ENCODE data around the gene IRF2BP1.

The IRF2BP1 gene

DNA sequence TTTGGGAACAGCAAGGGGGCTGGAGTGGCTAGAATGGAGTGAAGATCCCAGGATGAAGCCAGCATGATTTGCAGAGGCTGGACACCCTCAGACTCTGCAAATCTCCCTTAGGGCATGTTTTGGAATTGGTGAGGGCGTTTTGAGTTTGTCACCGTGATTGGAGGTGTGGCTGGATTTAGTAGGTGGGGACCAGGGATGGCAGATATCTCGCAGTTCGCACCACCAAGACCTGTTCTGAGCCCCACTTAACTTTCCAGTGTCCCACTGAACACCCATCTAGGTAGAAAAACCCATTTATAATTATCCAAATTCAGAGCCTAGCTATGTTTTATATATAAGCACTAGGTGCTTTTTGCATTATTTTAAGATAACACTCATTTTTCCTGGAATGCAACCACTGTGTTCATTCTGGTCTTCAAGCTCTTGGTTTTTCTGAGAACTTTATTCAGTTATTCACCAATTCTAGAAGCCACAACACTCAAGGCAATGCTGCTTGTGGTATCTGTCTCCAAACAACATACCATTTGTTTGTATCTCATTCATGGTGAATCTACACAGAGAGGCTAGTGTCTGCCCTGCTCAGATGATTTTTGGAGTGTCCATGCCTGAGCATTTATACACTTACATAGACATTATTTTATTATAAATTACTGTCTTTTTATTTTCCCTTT is 31.6 kb upstream of the IRF2BP1 start:
- peaks cover 4% of the 10 kb centered on the region for H3K27me3 ChIP-seq (ENCODE audit: control insufficient read depth, insufficient read depth, low read length)
- no peak overlapping the region for H3K4me3 ChIP-seq (ENCODE audit: low read length)
- H3K4me1 ChIP-seq (ENCODE audit: control insufficient read depth, insufficient read depth, low read length): no peaks in the 10 kb centered on the region
- H3K9ac ChIP-seq (ENCODE audit: low read length): no peak overlapping the region
- no peak overlapping the region for H3K27ac ChIP-seq (ENCODE audit: low read depth, low read length)
- no peaks in the 10 kb centered on the region for H3K36me3 ChIP-seq (ENCODE audit: control insufficient read depth, insufficient read depth, low read length)

DNA sequence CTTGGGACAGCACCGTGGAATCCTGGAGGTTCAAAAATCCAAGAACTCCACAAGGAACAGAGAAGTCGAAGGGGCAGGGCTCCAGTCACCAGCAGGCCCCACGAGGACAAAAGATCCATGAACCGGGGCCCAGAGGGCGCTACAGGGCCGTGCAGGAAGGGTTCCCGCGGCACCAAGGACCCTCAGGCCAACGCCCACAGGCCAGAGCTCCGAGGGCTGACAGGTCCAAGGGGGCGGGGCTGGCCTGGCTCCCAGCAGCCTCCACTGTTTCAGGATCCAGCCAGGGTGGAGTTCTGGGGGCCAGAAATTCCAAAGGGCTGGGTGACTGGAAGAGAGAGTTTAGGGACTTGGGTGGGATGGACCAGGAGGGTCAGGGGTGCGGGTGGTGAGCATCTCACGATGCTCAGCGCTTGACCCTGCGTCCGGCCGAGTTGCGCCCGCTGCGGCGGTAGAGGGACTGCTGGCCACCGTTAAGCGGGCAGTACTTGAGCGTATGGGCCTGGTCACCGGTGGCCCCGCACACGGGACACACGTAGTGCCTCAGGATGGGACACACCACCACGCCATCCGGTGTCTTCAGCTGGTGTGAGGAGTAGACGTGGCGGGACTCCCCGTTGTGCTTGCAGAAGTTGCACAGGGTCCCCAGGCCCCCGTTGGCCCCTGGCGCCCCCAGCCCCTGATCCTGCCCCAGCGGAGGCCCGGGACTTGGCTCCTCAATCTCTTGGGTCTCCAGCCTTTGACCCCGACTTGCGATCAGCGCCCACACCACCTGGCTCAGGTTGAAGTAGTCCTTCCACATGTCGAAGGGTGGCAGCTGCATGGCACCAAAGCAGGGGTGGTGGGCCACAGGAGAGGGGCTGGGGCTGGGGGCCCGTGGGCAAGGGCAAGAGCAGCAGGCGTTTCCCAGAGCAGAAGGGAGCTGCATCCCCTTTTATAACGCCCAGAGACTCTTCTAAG is 28.2 kb upstream of the IRF2BP1 start, which contains the start of gene NANOS2:
Gene NANOS2 (minus strand): TSS at position 905 of the 957 bp plus-strand sequence. CDS start 85 bp downstream, at position 820.
- Histone ChIP-seq H3K36me3 (ENCODE audit: control insufficient read depth, insufficient read depth, low read length) (no peaks in the 10 kb centered on the region), H3K4me3 (ENCODE audit: low read length) (no peak within 1 kb of the TSS), H3K27me3 (ENCODE audit: control insufficient read depth, insufficient read depth, low read length) (no peaks in the 10 kb centered on the region), H3K27ac (ENCODE audit: low read depth, low read length) (no peak within 1 kb of the TSS), H3K4me1 (ENCODE audit: control insufficient read depth, insufficient read depth, low read length) (no peaks in the 10 kb centered on the region), H3K9ac (ENCODE audit: low read length) (no peak within 1 kb of the TSS)

DNA sequence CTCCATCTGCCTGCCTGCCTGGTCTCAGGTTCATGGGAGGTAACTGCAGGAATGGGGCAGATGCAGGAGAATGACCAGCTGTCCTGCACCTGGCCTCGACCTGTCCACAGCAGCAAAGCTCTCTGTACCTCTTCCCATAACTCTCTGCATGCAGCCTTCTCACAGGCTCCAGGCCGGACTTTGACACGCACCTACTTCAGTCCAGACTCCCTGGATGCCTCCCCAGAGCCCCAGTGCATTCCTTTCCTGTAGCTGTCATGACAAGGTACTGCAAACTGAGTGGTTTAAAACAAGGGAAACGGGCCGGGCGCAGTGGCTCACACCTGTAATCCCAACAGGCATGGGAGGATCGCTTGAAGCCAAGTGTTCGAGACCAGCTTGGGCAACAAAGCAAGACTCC is 25.4 kb upstream of the IRF2BP1 start:
- no peak overlapping the region for H3K27ac ChIP-seq (ENCODE audit: low read depth, low read length)
- H3K4me3 ChIP-seq (ENCODE audit: low read length): no peak overlapping the region
- no peaks in the 10 kb centered on the region for H3K36me3 ChIP-seq (ENCODE audit: control insufficient read depth, insufficient read depth, low read length)
- no peak overlapping the region for H3K9ac ChIP-seq (ENCODE audit: low read length)
- H3K4me1 ChIP-seq (ENCODE audit: control insufficient read depth, insufficient read depth, low read length): no peaks in the 10 kb centered on the region
- no peaks in the 10 kb centered on the region for H3K27me3 ChIP-seq (ENCODE audit: control insufficient read depth, insufficient read depth, low read length)

DNA sequence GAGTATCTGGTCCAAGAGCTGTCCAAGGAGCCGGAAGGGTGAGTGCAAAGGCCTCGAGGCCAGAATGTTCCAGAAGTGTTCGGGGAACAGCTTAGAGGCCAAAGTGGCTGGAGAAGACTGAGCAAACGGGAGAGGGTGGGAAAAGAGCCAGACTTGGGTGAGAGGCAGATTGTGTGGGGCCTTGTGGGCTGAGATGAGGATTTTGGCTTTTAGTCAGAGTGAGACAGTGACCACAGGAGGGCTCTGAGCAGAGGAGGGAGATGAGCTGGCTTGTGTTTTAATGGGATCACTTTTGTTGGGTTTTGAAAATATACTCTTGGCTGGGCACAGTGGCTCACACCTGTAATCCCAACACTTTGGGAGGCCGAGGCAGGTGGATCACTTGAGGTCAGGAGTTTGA is 23.0 kb upstream of the IRF2BP1 start:
- H3K4me3 ChIP-seq (ENCODE audit: low read length): no peak overlapping the region
- no peaks in the 10 kb centered on the region for H3K36me3 ChIP-seq (ENCODE audit: control insufficient read depth, insufficient read depth, low read length)
- no peaks in the 10 kb centered on the region for H3K4me1 ChIP-seq (ENCODE audit: control insufficient read depth, insufficient read depth, low read length)
- no peak overlapping the region for H3K9ac ChIP-seq (ENCODE audit: low read length)
- H3K27ac ChIP-seq (ENCODE audit: low read depth, low read length): no peak overlapping the region
- H3K27me3 ChIP-seq (ENCODE audit: control insufficient read depth, insufficient read depth, low read length): no peaks in the 10 kb centered on the region

DNA sequence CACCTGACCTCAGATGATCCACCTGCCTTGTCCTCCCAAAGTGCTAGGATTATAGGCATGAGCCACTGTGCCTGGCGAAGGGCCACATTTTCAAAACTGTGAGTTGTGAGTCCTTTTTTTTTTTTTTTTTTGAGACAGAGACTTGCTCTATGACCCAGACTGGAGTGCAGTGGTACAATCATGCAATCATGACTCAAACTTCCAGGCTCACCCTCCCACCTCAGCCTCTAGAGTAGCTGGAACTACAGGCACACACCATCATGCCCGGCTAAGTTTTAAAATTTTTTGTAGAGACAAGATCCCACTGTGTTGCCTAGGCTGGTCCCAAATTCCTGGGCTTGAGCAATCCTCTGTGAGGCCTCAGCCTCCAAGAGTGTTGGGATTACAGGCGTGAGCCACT is 20.3 kb upstream of the IRF2BP1 start:
- Histone ChIP-seq H3K9ac (ENCODE audit: low read length) (no peak overlapping the region), H3K4me1 (ENCODE audit: control insufficient read depth, insufficient read depth, low read length) (peaks cover 4% of the 10 kb centered on the region), H3K36me3 (ENCODE audit: control insufficient read depth, insufficient read depth, low read length) (no peaks in the 10 kb centered on the region), H3K27me3 (ENCODE audit: control insufficient read depth, insufficient read depth, low read length) (no peaks in the 10 kb centered on the region), H3K4me3 (ENCODE audit: low read length) (no peak overlapping the region), H3K27ac (ENCODE audit: low read depth, low read length) (no peak overlapping the region)

DNA sequence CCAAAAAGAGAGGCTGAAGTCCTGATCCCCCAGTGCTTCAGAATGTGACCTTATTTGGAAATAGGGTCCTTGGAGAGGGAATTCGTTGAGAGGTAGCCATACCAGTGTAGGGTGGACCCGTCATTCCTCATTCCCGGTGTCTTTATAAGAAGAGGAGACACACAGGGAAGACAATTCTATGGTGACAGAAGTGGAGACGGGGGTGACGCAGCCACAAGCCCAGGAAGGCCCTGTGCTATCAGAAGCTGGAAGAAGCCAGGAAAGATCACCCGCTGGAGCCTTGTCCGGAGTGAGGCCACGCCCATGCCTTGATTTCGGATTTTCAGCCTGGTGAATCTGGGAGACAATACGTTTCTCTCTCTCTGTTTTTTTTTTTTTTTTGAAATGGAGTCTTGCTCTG is 19.1 kb upstream of the IRF2BP1 start:
- H3K27ac ChIP-seq (ENCODE audit: low read depth, low read length): no peak overlapping the region
- H3K4me3 ChIP-seq (ENCODE audit: low read length): no peak overlapping the region
- H3K36me3 ChIP-seq (ENCODE audit: control insufficient read depth, insufficient read depth, low read length): no peaks in the 10 kb centered on the region
- H3K4me1 ChIP-seq (ENCODE audit: control insufficient read depth, insufficient read depth, low read length): peaks cover 9% of the 10 kb centered on the region
- H3K9ac ChIP-seq (ENCODE audit: low read length): no peak overlapping the region
- no peaks in the 10 kb centered on the region for H3K27me3 ChIP-seq (ENCODE audit: control insufficient read depth, insufficient read depth, low read length)

DNA sequence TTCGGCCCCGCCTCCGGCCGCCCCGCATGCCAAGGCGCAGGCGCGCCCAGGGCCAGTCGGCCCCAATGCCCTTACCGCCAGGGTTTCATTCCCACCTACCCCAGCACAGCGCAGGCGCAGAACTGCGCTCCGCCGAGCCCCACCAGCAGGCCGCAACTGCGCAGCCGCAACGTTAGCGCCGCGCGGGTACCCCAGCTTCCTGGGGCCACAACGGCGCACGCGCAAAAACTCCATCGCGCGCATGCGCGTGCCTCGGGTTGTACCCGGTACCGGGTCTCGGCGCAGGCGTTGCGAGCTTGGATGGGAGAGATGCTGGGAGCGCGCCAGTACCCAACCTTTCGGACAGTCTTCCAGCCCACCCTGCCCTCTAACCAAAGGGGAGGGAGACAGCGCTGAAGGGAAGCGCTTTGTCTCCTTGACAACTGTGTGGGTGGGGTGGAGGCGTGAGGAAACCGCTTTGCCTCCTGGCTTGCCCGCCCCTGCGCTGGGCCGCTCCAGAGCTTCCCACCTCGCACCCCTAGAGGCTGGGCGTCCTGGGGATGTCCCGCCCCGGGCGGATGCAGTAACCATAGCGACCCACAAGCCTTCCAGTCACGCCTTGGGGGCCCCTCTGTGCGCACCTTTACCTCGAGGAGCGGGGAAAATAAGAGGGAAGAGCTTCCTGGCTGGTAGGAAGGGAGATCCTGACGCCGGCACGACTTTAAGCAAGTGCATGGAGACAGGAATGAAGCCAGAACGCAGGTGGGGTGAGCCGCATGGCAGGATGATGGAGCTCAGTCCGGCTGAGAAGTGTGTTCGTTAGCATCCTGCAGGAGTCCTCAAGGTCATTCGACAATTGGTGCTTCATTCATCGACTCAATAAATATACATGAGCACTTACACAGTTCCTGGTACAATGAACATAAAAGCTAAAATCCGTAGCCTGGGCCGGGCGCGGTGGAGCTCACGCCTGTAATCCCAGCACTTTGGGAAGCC is 17.0 kb upstream of the IRF2BP1 start:
- Histone ChIP-seq H3K4me1 (ENCODE audit: control insufficient read depth, insufficient read depth, low read length) (peaks cover 9% of the 10 kb centered on the region), H3K9ac (ENCODE audit: low read length) (peak overlapping the region; percentile 45), H3K27ac (ENCODE audit: low read depth, low read length) (peak overlapping the region; percentile 77), H3K4me3 (ENCODE audit: low read length) (peak overlapping the region; percentile 93), H3K36me3 (ENCODE audit: control insufficient read depth, insufficient read depth, low read length) (peaks cover 6% of the 10 kb centered on the region), H3K27me3 (ENCODE audit: control insufficient read depth, insufficient read depth, low read length) (no peaks in the 10 kb centered on the region)

DNA sequence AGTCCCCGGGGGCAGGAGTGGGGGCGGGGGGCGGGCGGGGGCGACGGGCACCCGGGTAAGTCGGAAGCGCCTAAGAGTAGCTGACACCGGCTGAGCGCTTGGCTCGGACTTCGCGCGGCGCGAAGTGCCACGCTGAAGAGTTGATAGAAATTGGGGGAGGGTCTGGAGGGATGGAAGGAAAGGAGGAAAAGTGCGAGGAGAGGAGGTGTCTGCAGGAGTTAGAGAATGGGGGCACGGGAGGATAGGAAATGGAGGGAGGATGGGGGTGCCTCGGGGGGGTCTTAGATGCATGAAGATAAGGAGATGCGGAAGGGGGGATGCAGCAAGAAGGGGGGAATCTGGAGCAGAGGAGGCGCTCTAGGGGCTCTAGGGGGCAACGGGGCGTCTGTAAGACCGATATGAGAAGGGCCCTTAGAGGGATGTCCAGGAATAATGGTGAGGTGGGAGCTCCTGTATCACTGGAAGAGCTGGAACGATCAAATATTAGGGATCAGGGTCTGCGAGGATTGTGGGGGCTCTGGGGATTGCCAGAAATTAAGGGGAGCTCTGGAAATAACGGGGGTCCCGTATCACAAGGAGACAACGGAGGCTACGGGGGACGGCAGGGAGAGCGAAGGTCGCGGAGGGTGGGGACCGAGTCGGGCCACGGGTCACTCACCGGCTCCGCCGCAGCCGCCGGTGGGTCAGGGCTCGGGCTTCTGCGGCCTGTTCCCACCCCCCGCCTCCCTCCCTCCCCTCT is 16.1 kb upstream of the IRF2BP1 start, which contains the start of gene MYPOP:
Gene MYPOP (minus strand): TSS at position 702 of the 739 bp plus-strand sequence. CDS start 840 bp downstream, outside the sequence.
- Histone ChIP-seq H3K4me3 (ENCODE audit: low read length) (peak within 1 kb of the TSS; percentile 93), H3K9ac (ENCODE audit: low read length) (peak within 1 kb of the TSS; percentile 90), H3K27me3 (ENCODE audit: control insufficient read depth, insufficient read depth, low read length) (no peaks in the 10 kb centered on the region), H3K36me3 (ENCODE audit: control insufficient read depth, insufficient read depth, low read length) (peaks cover 9% of the 10 kb centered on the region), H3K27ac (ENCODE audit: low read depth, low read length) (peak within 1 kb of the TSS; percentile 77), H3K4me1 (ENCODE audit: control insufficient read depth, insufficient read depth, low read length) (peaks cover 9% of the 10 kb centered on the region)

DNA sequence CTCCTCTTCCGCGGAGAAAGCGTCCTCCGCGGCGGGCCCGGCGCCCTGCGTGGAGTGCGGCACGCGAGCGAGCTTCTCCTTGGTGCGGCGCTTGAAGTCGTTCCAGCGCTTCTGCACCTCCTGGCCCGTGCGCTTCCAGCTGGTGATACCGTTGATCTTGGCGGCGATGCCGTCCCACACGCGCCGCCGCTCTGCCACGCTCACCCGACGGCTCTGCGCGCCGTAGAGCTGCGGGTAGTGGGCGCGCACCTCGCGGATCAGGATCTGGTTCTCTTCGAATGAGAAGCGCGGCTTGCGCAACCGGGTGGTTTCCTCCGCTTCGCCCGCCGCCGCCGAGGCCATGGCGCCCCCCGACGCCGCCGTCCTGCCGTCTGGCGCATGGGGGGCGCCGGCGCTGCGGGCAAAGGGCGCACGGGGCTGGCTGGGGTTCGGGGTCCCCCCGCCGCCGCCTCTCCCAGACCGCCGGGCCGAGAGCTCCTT is 15.5 kb upstream of the IRF2BP1 start:
- Histone ChIP-seq H3K27me3 (ENCODE audit: control insufficient read depth, insufficient read depth, low read length) (no peaks in the 10 kb centered on the region), H3K27ac (ENCODE audit: low read depth, low read length) (no peak overlapping the region), H3K9ac (ENCODE audit: low read length) (no peak overlapping the region), H3K4me1 (ENCODE audit: control insufficient read depth, insufficient read depth, low read length) (peaks cover 9% of the 10 kb centered on the region), H3K36me3 (ENCODE audit: control insufficient read depth, insufficient read depth, low read length) (peaks cover 9% of the 10 kb centered on the region), H3K4me3 (ENCODE audit: low read length) (peak overlapping the region; percentile 92)

DNA sequence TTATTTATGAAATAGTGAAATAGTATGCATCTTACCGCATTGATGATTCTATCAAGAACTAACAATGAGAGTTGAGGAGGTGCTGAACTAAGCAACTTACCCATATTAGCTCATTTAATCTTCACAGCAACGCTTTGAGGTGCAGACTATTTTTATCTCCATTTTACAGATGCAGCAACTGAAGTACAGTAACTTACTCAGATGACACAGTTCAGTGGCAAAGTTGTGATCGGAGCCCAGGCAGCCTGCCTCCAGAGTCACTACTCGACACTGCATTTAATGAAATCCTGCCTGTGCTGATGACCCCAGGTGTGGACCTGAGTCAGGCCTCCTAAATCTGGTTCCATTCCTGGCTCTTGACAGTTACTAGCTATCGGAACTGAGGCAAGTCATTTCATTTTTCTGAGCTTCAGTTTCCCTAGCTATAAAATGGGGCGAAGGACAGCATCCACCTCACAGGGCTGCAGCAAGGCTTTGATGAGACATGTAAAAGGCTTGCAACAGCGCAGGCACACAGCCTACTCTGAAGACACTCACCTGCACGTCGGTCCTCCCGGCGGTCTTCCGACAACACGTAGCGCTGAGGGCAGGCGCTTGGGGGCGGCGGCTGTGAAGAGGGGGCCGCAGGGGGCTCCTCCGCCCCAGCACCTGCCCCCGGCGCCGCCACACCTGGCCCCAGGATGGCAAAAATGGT is 14.9 kb upstream of the IRF2BP1 start:
- H3K9ac ChIP-seq (ENCODE audit: low read length): peak overlapping the region; percentile 41
- H3K27ac ChIP-seq (ENCODE audit: low read depth, low read length): no peak overlapping the region

More for the DNA sequence above, 14.9 kb upstream of the IRF2BP1 start:
- H3K27me3 ChIP-seq (ENCODE audit: control insufficient read depth, insufficient read depth, low read length): no peaks in the 10 kb centered on the region
- H3K4me1 ChIP-seq (ENCODE audit: control insufficient read depth, insufficient read depth, low read length): peaks cover 9% of the 10 kb centered on the region
- H3K4me3 ChIP-seq (ENCODE audit: low read length): peak overlapping the region; percentile 54
- H3K36me3 ChIP-seq (ENCODE audit: control insufficient read depth, insufficient read depth, low read length): peaks cover 9% of the 10 kb centered on the region
